Germinal center (tissue), 1 donor: Measurements from ENCODE around the gene CMTM8.

Source experiments
- DNase-seq: peaks from one replicate; pipeline ENCODE4 v3.0.0; 2012; ENCODE audit warnings: mixed read lengths, low spot score

CMTM8 gene

DNA sequence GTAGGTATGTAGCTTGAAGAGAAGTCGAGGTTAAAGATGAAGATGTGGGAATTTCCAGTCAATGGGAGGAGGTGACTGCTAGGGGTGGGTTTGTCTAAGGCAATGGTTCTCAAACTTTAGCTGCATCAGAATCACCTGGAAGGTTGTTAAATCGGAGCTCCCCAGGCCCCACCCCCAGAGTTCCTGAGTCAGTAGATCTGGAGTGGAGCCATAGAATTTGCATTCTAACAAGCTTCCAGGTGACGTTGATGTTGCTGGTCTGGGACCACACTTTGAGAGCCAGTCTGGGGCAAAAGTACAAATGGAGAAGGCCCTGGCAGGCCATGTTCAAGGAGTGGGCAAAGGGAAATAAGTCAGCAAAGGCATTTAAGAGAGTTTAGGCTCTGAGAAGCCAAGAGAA is 69.1 kb downstream of the CMTM8 start:
- DNase-seq, result no peak

DNA sequence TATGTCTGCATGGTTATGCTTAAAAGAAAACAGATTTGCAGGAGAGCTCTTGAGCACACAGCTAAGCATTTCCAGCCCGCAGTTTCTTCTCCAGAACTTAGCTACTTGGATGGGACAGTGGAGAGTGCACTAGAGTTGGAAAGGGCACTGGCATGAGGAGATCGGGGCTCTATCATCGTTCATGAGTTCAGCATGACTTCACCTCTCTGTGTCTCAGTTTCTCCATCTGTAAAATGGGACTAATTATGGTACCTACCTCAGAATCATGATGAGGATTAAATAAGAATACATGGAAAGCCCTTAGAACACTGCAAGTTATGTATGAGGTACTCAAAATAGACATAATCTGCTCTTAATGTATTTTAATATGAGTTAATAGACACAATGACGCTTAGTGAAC is 69.9 kb downstream of the CMTM8 start:
- no peak for DNase-seq

DNA sequence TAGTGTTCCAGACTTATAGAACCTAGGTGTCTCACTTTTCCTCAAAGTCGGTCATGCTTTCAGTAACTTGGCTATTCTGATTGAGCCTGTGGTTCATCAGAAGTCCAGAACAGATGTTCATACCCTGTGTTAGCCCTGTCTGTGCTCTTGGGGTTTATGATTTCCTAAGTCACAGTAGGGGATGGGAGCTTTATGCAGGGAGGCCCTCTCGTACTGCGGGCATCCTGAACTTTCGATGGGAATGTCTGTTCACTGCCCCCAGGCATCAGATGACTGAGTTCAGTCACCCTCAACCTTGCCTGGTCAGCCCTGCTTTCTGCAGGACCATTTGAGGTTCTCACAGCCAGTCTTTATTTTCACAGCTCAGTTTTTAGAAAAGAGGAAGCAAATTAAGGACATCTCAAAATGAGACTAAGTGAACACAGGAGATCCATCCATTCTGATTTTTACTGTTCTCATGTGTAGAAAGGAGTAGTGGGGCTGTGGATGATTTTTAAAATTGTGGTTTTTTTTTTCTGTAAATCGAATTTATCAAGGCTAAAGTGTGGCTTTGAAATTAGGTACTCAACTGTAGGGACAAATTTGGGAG is 71.3 kb downstream of the CMTM8 start:
- DNase-seq, result no peak

DNA sequence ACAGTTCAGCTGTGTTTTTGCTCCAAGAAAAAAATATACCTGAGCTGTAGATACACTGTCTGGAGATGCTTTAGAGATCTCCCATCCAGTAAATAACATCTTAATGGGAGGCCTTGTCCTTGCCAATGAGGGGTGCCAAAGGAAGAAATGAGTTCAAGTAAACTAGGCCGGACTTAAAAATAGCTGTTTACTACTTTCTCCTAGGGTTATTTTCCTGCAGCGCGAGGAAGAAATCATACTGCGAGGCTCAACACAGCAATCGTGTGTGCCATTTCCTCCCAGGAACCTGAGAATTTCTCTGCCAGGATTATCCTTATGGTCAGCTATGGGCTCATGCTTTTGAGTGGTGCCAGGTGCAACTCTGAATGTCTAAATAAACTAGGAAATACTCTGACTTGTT is 71.9 kb downstream of the CMTM8 start:
- no peak for DNase-seq

DNA sequence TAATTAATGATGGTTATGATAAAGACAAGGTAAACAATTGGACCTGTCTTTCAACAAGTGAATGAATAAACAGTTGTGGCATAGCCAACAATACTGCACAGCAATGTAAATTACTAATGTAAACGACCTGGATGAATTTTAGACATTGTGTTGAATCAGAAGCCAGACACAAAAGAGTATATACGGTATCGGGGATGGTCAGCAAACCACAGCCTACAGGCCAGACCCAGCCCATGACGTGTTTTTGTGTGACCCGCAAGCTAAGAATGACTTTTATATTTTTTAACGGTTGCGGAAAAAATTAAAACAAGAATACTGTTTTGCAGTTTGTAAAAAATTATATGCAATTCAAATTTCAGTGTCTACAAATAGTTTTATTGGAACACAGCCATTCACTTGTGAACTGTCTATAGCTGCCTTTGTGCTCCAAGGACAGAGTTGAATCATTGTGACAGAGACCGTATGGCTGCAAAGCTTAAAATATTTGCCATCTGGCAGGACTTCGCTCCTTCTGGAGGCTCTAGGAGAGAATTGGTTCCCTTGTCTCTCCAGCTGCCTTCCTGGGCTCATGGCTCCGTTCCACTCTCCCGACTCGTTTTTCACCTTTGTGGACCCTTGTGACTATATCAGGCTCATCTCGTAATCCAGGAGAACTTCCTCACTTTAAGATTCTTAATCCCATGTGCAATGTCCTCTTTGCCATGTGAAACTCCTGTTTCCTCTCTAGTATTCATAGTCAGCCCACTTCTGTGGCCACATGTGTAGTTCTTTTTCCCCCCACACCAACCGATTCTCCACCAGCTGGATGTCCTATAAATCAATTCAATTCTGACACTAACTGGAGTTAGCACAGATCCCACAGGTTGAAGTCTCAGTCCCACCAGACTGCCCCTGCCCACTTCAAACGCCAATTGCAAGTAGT is 72.7 kb downstream of the CMTM8 start:
- DNase-seq, result no peak

DNA sequence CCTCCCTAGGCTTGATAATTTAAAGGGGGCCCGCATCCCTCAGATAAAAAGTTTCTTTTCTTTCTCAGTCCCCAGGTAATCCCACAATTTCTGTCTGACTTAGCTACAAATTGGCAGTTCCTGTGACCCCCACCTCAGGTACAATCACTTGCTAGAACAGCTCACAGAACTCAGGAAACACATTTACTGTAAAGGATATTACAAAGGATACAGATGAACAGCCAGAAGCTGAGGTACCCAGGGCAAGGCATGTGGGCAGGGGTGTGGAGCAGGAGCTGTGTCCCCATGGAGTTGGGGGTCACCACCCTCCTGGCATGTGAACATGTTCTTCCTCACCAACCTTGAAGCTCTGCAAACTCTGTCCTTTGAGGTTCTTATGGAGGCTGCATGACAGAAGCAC is 73.8 kb downstream of the CMTM8 start:
- DNase-seq, result no peak

DNA sequence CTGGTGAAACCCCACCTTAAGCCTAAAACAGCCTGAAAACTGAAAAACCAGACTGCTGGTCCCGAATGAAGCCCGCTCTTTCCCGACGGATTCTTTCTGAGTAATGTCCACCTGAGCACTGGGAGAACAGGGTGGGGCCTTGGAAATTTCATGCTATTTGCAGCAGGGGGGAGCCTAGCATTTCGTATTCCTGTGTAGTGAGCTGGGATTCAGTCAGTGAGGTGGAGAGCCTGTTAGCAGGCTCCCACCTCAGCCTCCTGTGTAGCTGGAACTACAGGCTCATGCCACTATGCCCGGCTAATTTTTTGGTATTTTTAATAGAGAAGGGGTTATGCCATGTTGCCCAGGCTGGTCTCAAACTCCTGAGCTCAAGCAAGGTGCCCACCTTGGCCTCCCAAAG is 74.7 kb downstream of the CMTM8 start:
- DNase-seq, result no peak

DNA sequence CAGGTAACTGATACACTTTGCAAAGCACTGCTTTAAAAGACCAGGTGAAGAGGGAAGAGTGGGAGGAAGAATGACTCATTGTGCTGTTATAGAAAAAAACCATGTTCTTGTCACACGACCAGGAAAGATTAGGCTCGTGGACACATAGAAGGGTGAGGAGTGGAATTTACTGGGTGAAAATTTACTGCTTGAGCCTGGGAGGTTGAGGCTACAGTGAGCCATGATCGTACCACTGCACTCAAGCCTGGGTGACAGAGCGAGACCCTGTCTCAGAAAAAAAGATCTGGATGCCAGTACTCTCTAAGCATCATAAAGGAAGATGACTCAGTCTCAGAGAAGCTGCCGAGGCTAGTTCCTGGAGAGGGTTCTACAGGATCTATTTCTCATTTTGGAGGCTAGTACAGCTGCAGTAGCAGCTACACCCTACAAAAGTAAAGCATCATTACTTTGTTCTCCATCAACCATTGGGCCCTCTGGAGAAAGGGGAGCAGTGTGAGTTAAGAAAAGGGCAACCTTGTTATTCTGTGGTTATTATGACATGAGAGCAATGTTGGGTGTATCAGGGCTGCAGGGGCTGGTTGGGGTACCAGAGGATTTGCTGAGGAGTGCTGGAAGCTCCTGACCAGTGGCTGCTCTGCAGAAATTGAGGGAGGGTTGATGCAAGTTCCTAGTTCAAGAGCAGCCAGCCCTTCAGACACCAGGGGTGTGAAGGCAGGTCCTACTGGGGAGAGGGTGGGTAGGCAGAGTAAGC is 75.4 kb downstream of the CMTM8 start:
- DNase-seq, result no peak

DNA sequence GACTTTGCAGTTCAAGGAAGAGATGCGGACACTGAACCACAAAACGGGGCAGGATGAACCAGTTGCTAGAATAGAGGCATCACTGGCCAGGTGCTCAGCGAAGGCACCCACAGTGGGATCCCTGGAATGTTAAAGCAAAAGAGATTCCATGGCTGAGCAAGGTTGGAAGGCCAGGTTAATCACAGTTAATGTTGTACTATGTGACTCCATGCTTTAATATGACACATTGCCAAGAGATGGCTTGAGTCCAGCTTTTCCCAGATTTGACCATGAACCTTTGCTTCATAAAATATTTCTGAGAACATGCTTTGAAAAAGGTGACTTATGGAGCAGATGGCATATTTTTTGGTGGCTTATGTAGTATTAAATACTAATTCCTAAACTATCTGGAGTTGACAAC is 77.0 kb downstream of the CMTM8 start:
- DNase-seq, result no peak

DNA sequence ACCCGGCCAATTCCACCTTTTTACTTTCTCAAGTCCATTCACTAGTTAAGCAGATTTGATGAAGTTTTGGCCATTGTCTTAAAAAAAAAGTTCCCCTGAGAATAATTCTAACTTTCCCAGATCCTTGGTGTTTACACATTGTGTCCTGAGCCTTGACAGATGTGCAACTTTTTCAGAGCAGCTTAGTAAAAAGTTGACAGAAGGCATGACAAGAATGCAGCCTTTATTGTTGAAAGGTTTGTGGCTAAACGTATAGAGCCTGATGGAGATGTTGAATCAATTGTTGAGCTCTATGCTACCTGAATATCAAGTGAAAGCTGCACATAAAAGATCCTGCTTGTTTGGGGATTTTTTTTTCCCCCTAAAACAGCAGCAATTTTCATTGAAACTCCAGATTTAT is 77.8 kb downstream of the CMTM8 start:
- DNase-seq, result no peak

DNA sequence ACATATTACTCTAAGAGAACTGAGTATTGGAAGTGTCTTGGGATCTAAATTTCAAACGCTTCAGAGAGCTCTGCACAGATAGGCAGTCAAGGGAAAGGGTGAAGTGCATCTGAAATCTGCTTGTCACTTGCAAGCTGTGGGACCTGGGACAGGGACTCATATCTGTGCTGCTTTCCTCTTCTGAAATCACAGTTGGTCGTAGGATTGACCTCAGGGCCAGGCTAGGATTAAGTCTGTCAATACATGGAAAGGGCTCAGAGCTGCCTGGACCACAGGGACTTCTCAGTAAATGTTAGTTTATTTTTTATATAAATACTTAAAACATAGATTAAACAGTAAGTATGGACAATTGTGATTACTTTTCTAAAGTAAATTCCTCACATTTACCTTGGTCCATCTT is 78.5 kb downstream of the CMTM8 start:
- no peak for DNase-seq

DNA sequence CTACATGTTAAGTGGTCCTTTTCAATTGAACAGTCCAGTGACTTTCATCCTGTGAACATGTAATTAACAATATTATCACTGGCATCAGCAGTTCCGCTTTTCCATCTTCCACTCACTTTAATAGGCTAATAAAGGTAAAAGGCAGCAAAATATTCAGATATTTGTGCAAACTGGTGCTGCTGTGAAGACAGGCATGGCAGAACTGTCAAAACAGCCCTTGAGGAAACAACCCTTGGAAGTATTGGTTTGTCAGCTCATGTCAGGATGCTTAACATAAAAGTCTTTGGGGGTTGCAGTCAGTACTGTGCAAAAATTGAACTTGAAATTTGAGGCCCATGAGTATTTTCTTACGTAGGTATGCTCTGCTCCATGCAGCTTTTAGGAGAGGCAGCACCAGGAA is 81.1 kb downstream of the CMTM8 start:
- no peak for DNase-seq

DNA sequence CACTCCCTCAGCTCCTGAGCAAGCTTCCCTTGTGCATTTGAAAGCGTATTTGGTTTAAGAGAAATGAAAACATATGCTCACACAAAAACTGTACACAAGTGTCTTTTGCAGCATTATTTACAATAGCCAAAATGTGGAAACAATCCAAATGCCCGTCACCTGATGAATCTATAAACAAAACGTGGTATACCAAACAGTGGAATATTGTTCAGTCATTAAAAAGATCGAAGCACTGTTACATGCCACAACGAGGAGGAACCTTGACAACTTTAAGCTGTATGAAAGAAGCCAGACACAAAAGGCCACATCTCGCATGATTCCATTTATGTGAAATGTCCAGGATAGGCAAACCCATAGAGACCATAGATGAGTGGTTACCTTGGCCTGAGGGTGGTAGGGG is 81.6 kb downstream of the CMTM8 start:
- no peak for DNase-seq

DNA sequence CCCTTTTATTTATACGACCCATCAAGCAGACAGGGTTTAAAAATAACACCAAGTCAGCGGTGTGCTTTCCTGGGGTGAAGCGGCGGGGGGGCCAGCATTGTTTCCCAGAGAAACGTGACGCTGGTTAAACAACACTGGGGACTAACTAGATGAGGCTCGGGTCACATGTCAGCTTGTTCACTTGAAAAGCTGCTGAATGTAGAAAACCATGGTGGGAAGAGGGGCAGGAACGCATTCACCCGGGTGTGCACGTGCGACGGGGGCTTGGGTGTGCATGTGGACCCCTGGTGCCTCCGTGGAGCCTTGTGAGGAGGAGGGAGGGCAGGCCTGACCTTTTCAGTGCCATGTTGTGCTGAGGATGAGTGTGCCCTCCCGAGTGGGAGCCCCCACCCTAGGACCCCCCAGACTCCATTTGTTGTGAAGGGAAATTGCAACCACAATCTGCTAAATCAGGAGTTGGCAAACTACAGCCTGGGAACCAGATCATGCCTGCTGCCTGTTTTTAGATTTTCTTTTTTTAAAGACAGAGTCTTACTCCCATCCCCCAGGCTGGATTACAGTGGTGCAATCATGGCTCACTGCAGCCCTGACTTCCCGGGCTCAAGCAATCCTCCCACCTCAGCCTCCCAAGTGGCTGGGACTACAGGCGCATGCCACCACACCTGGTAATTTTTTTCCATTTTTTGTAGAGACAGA is 82.8 kb downstream of the CMTM8 start:
- no peak for DNase-seq

DNA sequence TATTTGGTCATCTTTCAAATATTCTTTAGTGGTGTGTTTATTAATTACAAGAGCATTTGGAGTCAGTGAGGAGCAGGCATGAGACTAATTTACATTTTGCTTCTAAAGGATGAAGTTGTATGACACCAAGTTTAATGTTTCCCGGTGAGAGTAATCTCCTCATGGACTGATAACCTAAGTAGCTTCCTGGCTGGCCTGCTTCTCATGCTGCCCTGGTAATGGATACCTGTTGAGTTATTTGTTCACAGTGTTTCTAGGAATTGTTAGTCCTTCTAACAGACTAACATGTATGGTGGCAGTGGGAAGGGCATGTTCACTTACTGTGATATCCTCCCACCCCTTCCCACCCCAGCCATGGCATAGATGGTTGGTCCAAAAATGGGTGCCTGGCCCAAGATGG is 83.8 kb downstream of the CMTM8 start:
- DNase-seq, result no peak

DNA sequence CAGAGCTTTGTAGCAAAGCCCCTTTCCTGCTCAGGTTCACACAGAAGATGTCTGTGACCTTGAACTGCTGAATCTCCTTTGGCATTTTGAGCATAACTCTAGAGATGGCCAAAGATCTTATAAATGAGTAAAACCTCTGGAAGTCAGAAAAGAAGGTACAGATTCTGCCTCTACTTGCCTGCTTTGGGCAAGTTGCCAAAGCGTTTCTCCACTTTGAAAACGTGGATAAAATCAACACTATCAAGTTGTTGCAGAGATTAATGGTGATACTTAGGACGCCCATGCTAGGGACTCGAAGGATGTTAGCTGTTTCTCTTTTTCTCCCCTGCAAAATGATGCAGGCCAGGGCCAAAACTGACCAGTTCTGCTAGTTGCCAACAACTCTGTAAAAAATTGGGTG is 85.1 kb downstream of the CMTM8 start:
- DNase-seq, result no peak

DNA sequence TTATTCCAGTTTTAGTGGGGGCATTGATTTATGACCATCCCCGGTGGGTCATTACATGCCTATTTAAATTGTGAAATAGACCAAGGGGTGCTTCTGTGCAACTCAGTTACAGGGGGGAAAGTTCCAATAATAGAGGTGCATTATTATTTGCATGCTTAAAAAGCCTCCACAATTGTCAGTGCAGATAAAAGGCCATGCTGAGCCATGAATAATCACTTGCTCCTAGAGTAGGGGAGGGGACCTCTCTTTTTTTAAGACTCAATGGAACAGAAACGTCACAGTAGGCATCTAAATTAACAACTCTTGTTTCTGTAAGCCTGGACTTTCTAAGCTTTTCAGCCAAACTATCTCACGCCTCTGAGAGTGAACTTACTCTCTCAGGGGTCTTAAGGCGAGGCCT is 86.7 kb downstream of the CMTM8 start:
- no peak for DNase-seq

DNA sequence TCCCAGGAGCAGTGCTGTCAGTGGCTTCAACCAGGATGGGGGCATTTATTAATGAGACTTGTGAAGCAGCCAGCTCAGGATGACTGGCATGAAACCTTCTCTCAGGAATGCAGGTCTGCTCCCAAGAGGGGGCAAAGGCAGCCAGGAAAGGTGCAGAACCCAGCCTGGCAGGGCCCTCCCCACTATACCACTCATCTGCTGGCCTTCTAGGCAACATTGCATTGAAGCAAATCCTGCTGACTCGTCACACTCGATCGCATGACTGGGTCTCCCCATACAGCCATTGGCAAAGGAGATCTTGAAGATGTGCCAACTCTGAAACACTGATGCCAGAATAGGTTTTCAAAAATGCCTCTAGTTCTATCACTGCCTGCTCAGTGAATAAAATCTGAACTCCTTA is 87.4 kb downstream of the CMTM8 start:
- DNase-seq, result no peak

DNA sequence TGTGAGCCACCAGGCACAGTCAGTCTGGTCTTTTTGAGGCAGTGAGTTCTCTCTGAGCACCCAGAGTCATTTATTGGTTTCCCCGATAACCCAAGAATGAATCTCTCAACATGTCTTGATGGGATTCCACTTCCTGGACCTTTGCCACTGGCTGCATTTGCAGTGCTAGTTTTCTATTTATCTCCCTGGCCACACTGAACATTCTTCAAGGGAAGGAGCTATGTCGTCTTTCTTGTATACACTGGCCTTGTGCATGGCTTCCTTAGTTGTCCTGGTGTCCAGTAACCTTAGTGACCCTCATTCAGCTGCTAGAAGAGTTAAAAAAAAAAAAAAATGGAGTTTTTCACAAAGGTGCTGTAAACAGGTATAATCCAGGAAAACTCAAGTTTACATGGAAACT is 88.3 kb downstream of the CMTM8 start:
- DNase-seq, result no peak

DNA sequence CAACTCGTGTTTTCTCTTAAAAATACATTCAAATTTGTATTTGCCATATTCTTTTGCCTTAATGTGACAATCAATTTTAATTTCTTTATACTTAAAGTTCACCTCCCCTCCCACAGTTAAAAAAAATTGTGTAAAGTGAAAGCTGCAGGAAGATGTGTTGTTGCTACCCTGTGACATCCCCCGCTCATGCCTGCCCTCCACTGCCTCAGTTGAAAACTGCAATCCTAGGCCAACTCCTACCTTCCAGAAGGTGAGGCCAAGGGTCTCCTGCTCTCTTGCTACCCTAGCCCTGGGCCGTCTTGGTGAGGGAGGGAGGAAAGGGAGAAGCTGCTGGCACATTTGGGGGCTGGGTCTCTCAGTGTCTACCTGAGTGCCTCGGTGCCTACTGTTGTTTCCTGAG is 96.2 kb downstream of the CMTM8 start:
- DNase-seq, result peak; percentile 20

DNA sequence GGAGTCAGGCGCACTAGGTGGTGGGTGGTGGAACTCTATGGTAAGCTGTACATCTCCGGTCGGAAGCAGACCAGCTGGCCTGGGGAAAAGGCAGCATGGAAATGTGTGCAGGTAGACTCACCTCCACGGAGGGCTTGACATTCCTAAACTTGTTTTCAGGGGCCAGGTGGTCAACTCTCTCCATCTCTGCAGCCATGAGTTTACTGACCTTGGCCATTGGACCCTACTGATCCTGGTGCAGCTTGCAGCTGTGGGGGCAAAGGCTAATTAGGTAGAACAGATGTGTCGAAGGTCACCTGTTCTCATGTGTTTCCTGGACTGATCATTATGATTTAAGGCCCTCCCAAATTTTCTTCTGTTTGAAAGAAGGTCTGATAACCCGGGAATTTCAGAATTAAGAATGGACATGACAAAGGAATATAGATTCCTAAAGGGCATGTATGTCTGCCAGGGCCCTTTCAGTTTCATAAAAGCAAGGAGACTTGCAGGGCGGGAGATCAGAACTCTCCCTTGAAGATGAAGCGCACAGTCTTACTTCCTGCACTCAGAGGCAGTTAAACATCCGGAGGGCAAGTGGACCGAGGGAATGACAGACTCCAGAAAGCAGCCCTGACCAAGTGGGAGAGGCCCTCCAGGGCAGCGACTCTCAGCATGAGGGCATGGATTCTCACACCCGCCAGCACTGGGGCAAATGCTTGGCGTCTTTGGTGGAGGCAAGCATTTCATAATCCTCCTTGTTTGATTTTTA is 97.1 kb downstream of the CMTM8 start:
- no peak for DNase-seq

DNA sequence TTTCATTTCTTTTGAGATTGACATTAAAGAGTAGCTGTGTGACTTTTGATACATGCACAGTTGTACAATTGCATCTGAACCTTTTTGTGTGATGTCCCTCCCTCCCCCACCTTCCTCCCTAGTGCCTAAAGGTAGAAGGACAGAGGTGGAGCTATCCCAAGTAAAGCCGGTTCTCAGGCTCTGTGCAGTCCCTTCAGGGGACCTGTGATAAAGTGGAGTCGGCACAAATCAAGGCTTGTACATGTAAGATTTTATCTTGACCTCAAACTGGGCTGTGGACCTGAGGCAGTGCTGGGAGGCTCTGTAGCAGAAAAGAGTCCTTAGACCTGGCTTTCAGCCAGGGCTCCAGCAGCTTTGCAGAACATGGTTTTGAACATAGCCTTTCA is 97.6 kb downstream of the CMTM8 start:
- DNase-seq, result no peak
